HEK293 (cell line): ENCODE data around the gene C1orf56.
A peak's percentile ranks its signal among the peaks of the same experiment; 100 is the strongest.

Source experiments
- CTCF ChIA-PET: fragments of 350-600 bp; formaldehyde crosslinking; extraction: SDS; loops from one replicate; lab custom pipeline; 2021; ENCODE audit warnings: antibody characterized with exemption; lab: Yijun Ruan, JAX
- POLR2A ChIA-PET: fragments of 300-600 bp; formaldehyde crosslinking; extraction: SDS; loops from one replicate; lab custom pipeline; 2020; ENCODE audit warnings: antibody characterized with exemption, inconsistent platforms; lab: Yijun Ruan, JAX
- H3K27ac ChIP-seq: fragments of 200-500 bp; sonication (Bioruptor generic); 2 replicates; pipeline ENCODE4 v1.5.1; 2014; ENCODE audit warnings: low read depth, low read length, control low read depth, inconsistent platforms; ENCODE audit errors: extremely low read depth
- H3K36me3 ChIP-seq, 2 experiments: fragments of 200-500 bp in 1 of 2; sonication (Bioruptor generic) in 1 of 2; 1 replicate in 1 of 2; 2 replicates in 1 of 2; pipeline ENCODE4 v1.5.1; 2014 to 2017; ENCODE audit warnings: inconsistent platforms in 2 of 2, low read length in 2 of 2; ENCODE audit not compliant: control insufficient read depth in 2 of 2, insufficient read depth in 1 of 2
- H3K4me1 ChIP-seq: fragments of 200-500 bp; sonication (Bioruptor generic); 2 replicates; pipeline ENCODE4 v1.5.1; 2014; ENCODE audit warnings: mild to moderate bottlenecking, low read length, inconsistent platforms; ENCODE audit not compliant: control insufficient read depth, insufficient read depth
- H3K4me3 ChIP-seq: 2 replicates; pipeline ENCODE4 v1.5.1; 2011; ENCODE audit warnings: low read depth, mild to moderate bottlenecking, control low read depth, low read length, moderate library complexity
- H3K9me3 ChIP-seq: fragments of 200-500 bp; sonication (Bioruptor generic); 2 replicates; pipeline ENCODE4 v1.5.1; 2014; ENCODE audit warnings: low read depth, low read length, inconsistent platforms; ENCODE audit not compliant: control insufficient read depth, insufficient read depth
- HOXA7 ChIP-seq: sonication (generic); formaldehyde crosslinking; IDR thresholded peaks from 2 replicates; pipeline ENCODE4 v1.8.1; 2022; ENCODE audit warnings: missing genetic modification reagents, borderline replicate concordance
- KLF1 ChIP-seq: fragments of 450-650 bp; formaldehyde crosslinking; IDR thresholded peaks from 2 replicates; pipeline ENCODE4 v1.5.1; 2016; ENCODE audit warnings: missing biosample characterization, missing genetic modification characterization
- KLF7 ChIP-seq: fragments of 450-650 bp; formaldehyde crosslinking; IDR thresholded peaks from 2 replicates; pipeline ENCODE4 v1.5.1; 2016; ENCODE audit warnings: missing biosample characterization, missing genetic modification characterization, borderline replicate concordance
- KLF8 ChIP-seq: fragments of 450-650 bp; formaldehyde crosslinking; IDR thresholded peaks from 2 replicates; pipeline ENCODE4 v1.5.1; 2016; ENCODE audit warnings: missing biosample characterization, missing genetic modification characterization
- RBAK ChIP-seq: fragments of 450-650 bp; formaldehyde crosslinking; IDR thresholded peaks from 2 replicates; pipeline ENCODE4 v1.5.1; 2016; ENCODE audit warnings: missing biosample characterization, missing genetic modification characterization
- YY2 ChIP-seq: fragments of 450-650 bp; formaldehyde crosslinking; IDR thresholded peaks from 2 replicates; pipeline ENCODE4 v1.5.1; 2016; ENCODE audit warnings: missing biosample characterization, missing genetic modification characterization
- ZBTB17 ChIP-seq: fragments of 450-650 bp; formaldehyde crosslinking; IDR thresholded peaks from 2 replicates; pipeline ENCODE4 v1.5.1; 2016; ENCODE audit warnings: missing biosample characterization, missing genetic modification characterization
- ZBTB6 ChIP-seq: fragments of 450-650 bp; formaldehyde crosslinking; IDR thresholded peaks from 2 replicates; pipeline ENCODE4 v1.5.1; 2017; ENCODE audit warnings: missing biosample characterization, missing genetic modification characterization
- ZFP41 ChIP-seq: fragments of 450-650 bp; formaldehyde crosslinking; IDR thresholded peaks from 2 replicates; pipeline ENCODE4 v1.5.1; 2016; ENCODE audit warnings: missing biosample characterization, missing genetic modification characterization, borderline replicate concordance
- ZNF10 ChIP-seq: fragments of 450-650 bp; formaldehyde crosslinking; IDR thresholded peaks from 2 replicates; pipeline ENCODE4 v1.5.1; 2017; ENCODE audit warnings: missing biosample characterization, missing genetic modification characterization
- ZNF121 ChIP-seq: fragments of 450-650 bp; formaldehyde crosslinking; IDR thresholded peaks from 2 replicates; pipeline ENCODE4 v1.5.1; 2016; ENCODE audit warnings: missing biosample characterization, missing genetic modification characterization
- ZNF155 ChIP-seq: fragments of 450-650 bp; formaldehyde crosslinking; IDR thresholded peaks from 2 replicates; pipeline ENCODE4 v1.5.1; 2016; ENCODE audit warnings: missing biosample characterization, missing genetic modification characterization
- ZNF157 ChIP-seq: fragments of 450-650 bp; formaldehyde crosslinking; IDR thresholded peaks from 2 replicates; pipeline ENCODE4 v1.5.1; 2016; ENCODE audit warnings: missing biosample characterization, missing genetic modification characterization
- ZNF24 ChIP-seq: fragments of 450-650 bp; formaldehyde crosslinking; IDR thresholded peaks from 2 replicates; pipeline ENCODE4 v1.5.1; 2016; ENCODE audit warnings: missing biosample characterization, missing genetic modification characterization
- ZNF416 ChIP-seq: fragments of 450-650 bp; formaldehyde crosslinking; IDR thresholded peaks from 2 replicates; pipeline ENCODE4 v1.5.1; 2016; ENCODE audit warnings: missing biosample characterization, missing genetic modification characterization
- ZNF544 ChIP-seq: fragments of 450-650 bp; formaldehyde crosslinking; IDR thresholded peaks from 2 replicates; pipeline ENCODE4 v1.5.0; 2017; ENCODE audit warnings: missing biosample characterization, missing genetic modification characterization
- ZNF654 ChIP-seq: fragments of 450-650 bp; formaldehyde crosslinking; IDR thresholded peaks from 2 replicates; pipeline ENCODE4 v1.5.1; 2016; ENCODE audit warnings: low read depth, missing biosample characterization, missing genetic modification characterization
- ZNF658 ChIP-seq: fragments of 450-650 bp; formaldehyde crosslinking; IDR thresholded peaks from 2 replicates; pipeline ENCODE4; 2016; ENCODE audit warnings: missing biosample characterization, missing genetic modification characterization
- ZNF707 ChIP-seq: fragments of 450-650 bp; formaldehyde crosslinking; IDR thresholded peaks from 2 replicates; pipeline ENCODE4 v1.5.1; 2016; ENCODE audit warnings: missing biosample characterization, missing genetic modification characterization
- ZNF776 ChIP-seq: fragments of 450-650 bp; formaldehyde crosslinking; IDR thresholded peaks from 2 replicates; pipeline ENCODE4 v1.5.0; 2017; ENCODE audit warnings: missing biosample characterization, missing genetic modification characterization, borderline replicate concordance
- ZNF777 ChIP-seq: fragments of 450-650 bp; formaldehyde crosslinking; IDR thresholded peaks from 2 replicates; pipeline ENCODE4 v1.5.1; 2017; ENCODE audit warnings: missing biosample characterization, missing genetic modification characterization, borderline replicate concordance
- ZSCAN16 ChIP-seq: fragments of 450-650 bp; formaldehyde crosslinking; IDR thresholded peaks from 2 replicates; pipeline ENCODE4 v1.5.1; 2016; ENCODE audit warnings: missing biosample characterization, missing genetic modification characterization
- TF ChIP-seq, protein P1 (sequence below): fragments of 450-650 bp; formaldehyde crosslinking; IDR thresholded peaks from 2 replicates; pipeline ENCODE4 v1.5.1; 2016; ENCODE audit warnings: missing biosample characterization, missing genetic modification characterization
- TF ChIP-seq, protein P2 (sequence below): fragments of 450-650 bp; formaldehyde crosslinking; optimal IDR thresholded peaks from 2 replicates; pipeline ENCODE3; 2016; ENCODE audit warnings: missing biosample characterization, mild to moderate bottlenecking, missing genetic modification characterization

Gene C1orf56

GRCh38 chr1:151065089-151065645 is 17.6 kb downstream of the C1orf56 start:
- Histone ChIP-seq H3K36me3 (peaks cover 4 to 29% of the 10 kb centered on the region in 2 experiments; a peak in 2 of 3 replicates), H3K9me3 (no peaks in the 10 kb centered on the region), H3K4me3 (no peak overlapping the region), H3K4me1 (no peaks in the 10 kb centered on the region), H3K27ac (no peak overlapping the region)
- ChIA-PET POLR2A (no interaction called here), CTCF (interaction anchor here (0.6 to 1.4 kb wide), 5 partner anchors 34 to 278 kb away, joined by 3 to 6 read pairs (median 3); no protein-coding TSS in a partner anchor)
- TF ChIP-seq ZNF157 (tag by site-specific recombination) (no peak), ZBTB17 (tag by site-specific recombination) (no peak), ZNF24 (tag by site-specific recombination) (no peak), ZNF707 (no peak), ZNF121 (tag by site-specific recombination) (no peak), ZSCAN16 (no peak)
- TF ChIP-seq, protein P1, sequence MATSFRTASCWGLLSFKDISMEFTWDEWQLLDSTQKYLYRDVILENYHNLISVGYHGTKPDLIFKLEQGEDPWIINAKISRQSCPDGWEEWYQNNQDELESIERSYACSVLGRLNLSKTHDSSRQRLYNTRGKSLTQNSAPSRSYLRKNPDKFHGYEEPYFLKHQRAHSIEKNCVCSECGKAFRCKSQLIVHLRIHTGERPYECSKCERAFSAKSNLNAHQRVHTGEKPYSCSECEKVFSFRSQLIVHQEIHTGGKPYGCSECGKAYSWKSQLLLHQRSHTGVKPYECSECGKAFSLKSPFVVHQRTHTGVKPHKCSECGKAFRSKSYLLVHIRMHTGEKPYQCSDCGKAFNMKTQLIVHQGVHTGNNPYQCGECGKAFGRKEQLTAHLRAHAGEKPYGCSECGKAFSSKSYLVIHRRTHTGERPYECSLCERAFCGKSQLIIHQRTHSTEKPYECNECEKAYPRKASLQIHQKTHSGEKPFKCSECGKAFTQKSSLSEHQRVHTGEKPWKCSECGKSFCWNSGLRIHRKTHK (tag by site-specific recombination): no peak

DNA sequence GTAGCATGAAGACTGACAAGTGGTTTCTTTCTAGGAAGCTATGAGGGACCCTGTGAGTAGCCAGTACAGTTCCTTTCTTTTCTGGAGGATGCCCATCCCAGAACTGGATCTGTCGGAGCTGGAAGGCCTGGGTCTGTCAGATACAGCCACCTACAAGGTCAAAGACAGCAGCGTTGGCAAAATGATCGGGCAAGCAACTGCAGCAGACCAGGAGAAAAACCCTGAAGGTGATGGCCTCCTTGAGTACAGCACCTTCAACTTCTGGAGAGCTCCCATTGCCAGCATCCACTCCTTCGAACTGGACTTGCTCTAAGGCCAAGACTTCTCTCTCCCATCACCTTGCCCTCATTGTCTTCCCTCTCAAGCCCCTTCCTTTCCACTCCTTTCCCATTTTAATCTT is 19.6 kb downstream of the C1orf56 start:
- Histone ChIP-seq H3K4me3 (no peak overlapping the region), H3K27ac (no peak overlapping the region), H3K9me3 (no peaks in the 10 kb centered on the region), H3K4me1 (no peaks in the 10 kb centered on the region), H3K36me3 (peaks cover 4 to 29% of the 10 kb centered on the region in 2 experiments; a peak in 2 of 3 replicates)
- CTCF ChIA-PET: interaction anchor here (0.7 kb wide), 1 partner anchor 62 kb away, joined by 4 read pairs; no protein-coding TSS in a partner anchor
- TF ChIP-seq, protein P2, sequence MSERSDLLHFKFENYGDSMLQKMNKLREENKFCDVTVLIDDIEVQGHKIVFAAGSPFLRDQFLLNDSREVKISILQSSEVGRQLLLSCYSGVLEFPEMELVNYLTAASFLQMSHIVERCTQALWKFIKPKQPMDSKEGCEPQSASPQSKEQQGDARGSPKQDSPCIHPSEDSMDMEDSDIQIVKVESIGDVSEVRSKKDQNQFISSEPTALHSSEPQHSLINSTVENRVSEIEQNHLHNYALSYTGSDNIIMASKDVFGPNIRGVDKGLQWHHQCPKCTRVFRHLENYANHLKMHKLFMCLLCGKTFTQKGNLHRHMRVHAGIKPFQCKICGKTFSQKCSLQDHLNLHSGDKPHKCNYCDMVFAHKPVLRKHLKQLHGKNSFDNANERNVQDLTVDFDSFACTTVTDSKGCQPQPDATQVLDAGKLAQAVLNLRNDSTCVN (tag by site-specific recombination): no peak
- TF ChIP-seq ZNF777: no peak
- TF ChIP-seq ZFP41 (tag by site-specific recombination): no peak
- TF ChIP-seq RBAK: no peak
- POLR2A ChIA-PET: no interaction called here

DNA sequence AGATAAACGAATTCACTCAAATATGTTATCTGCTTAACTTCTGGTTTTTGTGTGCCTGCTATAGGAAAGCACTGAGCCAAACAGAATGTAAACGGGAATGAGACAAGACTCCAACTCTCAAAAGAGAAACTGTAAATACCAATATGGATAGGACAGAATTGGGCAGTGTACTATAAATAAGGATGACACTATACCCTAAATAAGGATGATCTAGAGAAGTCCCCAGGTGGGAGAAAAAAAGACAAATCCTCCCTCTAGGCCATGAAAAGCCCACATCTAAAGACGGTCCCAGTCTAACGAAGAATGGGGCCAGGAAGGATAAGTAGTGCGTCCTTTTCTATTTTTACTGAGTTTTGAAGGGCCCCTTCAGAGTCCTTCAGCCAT is 21.5 kb downstream of the C1orf56 start:
- Histone ChIP-seq H3K4me1 (no peaks in the 10 kb centered on the region), H3K27ac (no peak overlapping the region)
- CTCF ChIA-PET: no interaction called here
- TF ChIP-seq ZNF416 (tag by site-specific recombination): no peak
- TF ChIP-seq, all 188 proteins: peak for 0
- POLR2A ChIA-PET: no interaction called here
- peaks cover 4 to 26% of the 10 kb centered on the region in 2 experiments; a peak in 2 of 3 replicates for H3K36me3 ChIP-seq
- no peaks in the 10 kb centered on the region for H3K9me3 ChIP-seq
- H3K4me3 ChIP-seq: no peak overlapping the region

DNA sequence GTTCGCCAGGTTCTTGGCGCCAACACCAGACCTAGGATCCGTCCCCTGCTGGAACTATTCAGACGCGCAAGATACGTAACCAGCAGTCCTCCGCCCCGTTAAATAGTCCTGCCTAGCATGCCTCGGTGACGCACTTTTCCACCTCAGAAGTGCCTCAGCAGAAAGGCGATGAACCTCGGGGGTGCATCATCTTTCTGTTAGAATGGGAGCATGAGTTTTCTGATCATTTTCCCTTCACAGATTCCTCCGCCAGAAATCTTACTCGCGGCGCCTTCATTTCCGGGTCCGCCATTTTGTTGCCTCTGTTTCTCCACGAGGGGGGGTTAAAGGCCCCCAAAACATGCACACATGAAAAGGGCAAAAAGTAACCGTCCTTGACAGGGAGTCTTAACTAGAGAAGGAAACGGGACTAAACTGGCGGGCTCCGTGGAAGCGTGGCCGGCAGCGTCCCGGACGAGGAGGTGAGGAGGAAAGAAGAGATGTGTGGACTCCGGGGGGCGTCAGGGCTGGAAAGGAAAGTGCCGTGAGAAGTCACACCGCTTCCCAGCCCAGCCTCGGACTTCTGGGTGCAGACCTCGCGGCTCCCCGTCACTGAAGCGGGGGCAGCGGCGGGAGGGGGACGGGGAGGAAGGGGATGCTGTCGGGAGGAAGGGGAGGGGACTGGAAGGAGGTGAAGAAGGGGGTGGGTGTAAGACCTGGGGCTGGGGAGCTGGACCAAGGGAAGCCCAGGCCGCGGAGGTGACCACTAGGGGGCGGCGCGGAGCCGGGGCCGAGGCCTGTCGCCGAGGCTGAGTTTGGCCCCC is 23.1 kb downstream of the C1orf56 start, which contains the start of gene GABPB2:
Gene GABPB2, plus strand, starts transcription at position 288 of the 803 bp plus-strand sequence. CDS start 17,429 bp downstream, outside the sequence.
- ChIA-PET CTCF (interaction anchor here (0.6 to 2.6 kb wide), 5 partner anchors 10 to 1169 kb away, joined by 3 to 9 read pairs (median 4); partner anchors contain the start of genes CDC42SE1 and MLLT11), POLR2A (interaction anchor here (0.6 to 2.9 kb wide), 14 partner anchors 8 to 130 kb away, joined by 3 to 20 read pairs (median 4); partner anchors contain the start of genes C1orf56, CDC42SE1, MLLT11 and VPS72)
- Histone ChIP-seq H3K4me3 (peak within 1 kb of the TSS; percentile 84), H3K9me3 (no peaks in the 10 kb centered on the region), H3K4me1 (no peaks in the 10 kb centered on the region), H3K27ac (peak within 1 kb of the TSS; percentile 90), H3K36me3 (peaks cover 4 to 24% of the 10 kb centered on the region in 2 experiments; a peak in 2 of 3 replicates)
- TF ChIP-seq ZNF155 (tag by site-specific recombination) (no peak), ZBTB6 (tag by site-specific recombination) (peak; percentile 78), ZNF654 (tag by site-specific recombination) (peak; percentile 41), KLF1 (tag by site-specific recombination) (peak; percentile 53), KLF7 (peak; percentile 91), ZNF658 (tag by site-specific recombination) (no peak), KLF8 (peak; percentile 98), HOXA7 (CRISPR knock-in tag) (no peak), ZNF544 (tag by site-specific recombination) (no peak), ZNF776 (tag by site-specific recombination) (no peak), ZSCAN16 (no peak), ZNF10 (peak; percentile 100), YY2 (tag by site-specific recombination) (peak; percentile 92)
